Measurements from ENCODE around the gene COL19A1.
"Not testable (repeated sequence)": the region's sequence is repeated elsewhere in the genome, so short reads cannot be mapped to it uniquely, and the experiment has no call there.

COL19A1 gene

GRCh38 chr6:69866351-69866769 is at the start of gene COL19A1:
Gene COL19A1, plus strand, starts transcription at chr6:69866556. Its CDS starts 13,012 bp downstream, at chr6:69879568.
- peak; percentile 18 for DNase-seq (ENCODE audit: low spot score)

GRCh38 chr6:69816569-69816968 is 49.8 kb upstream of the COL19A1 start:
- DNase-seq (ENCODE audit: low spot score), result peak; percentile 36

GRCh38 chr6:69817358-69817757 is 49.0 kb upstream of the COL19A1 start:
- no peak for DNase-seq (ENCODE audit: low spot score)

GRCh38 chr6:69818223-69818930 is 48.0 kb upstream of the COL19A1 start:
- no peak for DNase-seq (ENCODE audit: low spot score)

GRCh38 chr6:69819138-69819537 is 47.2 kb upstream of the COL19A1 start:
- DNase-seq (ENCODE audit: low spot score), result no peak

- no peak for DNase-seq (ENCODE audit: low spot score)
These were observed 46.3 kb upstream of the COL19A1 start for GRCh38 chr6:69820018-69820417.

GRCh38 chr6:69820438-69820837 is 45.9 kb upstream of the COL19A1 start:
- DNase-seq (ENCODE audit: low spot score), result no peak

GRCh38 chr6:69824355-69824754 is 42.0 kb upstream of the COL19A1 start:
- DNase-seq (ENCODE audit: low spot score), result not testable (repeated sequence)

- no peak for DNase-seq (ENCODE audit: low spot score)
These were observed 40.5 kb upstream of the COL19A1 start for GRCh38 chr6:69825904-69826303.

- no peak for DNase-seq (ENCODE audit: low spot score)
These were observed 39.0 kb upstream of the COL19A1 start for GRCh38 chr6:69827276-69827893.

- DNase-seq (ENCODE audit: low spot score), result no peak
These were observed 33.8 kb upstream of the COL19A1 start for GRCh38 chr6:69832558-69832957.

- peak; percentile 41 for DNase-seq (ENCODE audit: low spot score)
These were observed 30.8 kb upstream of the COL19A1 start for GRCh38 chr6:69835414-69836179.

GRCh38 chr6:69841862-69842261 is 24.5 kb upstream of the COL19A1 start:
- no peak for DNase-seq (ENCODE audit: low spot score)

GRCh38 chr6:69843189-69843588 is 23.2 kb upstream of the COL19A1 start:
- DNase-seq (ENCODE audit: low spot score), result no peak

- no peak for DNase-seq (ENCODE audit: low spot score)
These were observed 20.0 kb upstream of the COL19A1 start for GRCh38 chr6:69846312-69846711.

GRCh38 chr6:69846770-69847491 is 19.4 kb upstream of the COL19A1 start:
- DNase-seq (ENCODE audit: low spot score), result no peak

- DNase-seq (ENCODE audit: low spot score), result no peak
These were observed 18.9 kb upstream of the COL19A1 start for GRCh38 chr6:69847492-69847788.

- no peak for DNase-seq (ENCODE audit: low spot score)
These were observed 17.8 kb upstream of the COL19A1 start for GRCh38 chr6:69848552-69848951.

- no peak for DNase-seq (ENCODE audit: low spot score)
These were observed 13.7 kb upstream of the COL19A1 start for GRCh38 chr6:69852706-69853105.

GRCh38 chr6:69861986-69862385 is 4.4 kb upstream of the COL19A1 start:
- DNase-seq (ENCODE audit: low spot score), result no peak

GRCh38 chr6:69863766-69864165 is 2.6 kb upstream of the COL19A1 start:
- DNase-seq (ENCODE audit: low spot score), result no peak

GRCh38 chr6:69865126-69865525 is 1.2 kb upstream of the COL19A1 start:
- DNase-seq (ENCODE audit: low spot score), result no peak
